RPMI8226 (cell line): ENCODE results near the gene RASGEF1C.

ENCODE experiments used
- DNase-seq: peaks from one replicate; pipeline ENCODE4 v3.0.0-alpha.2; 2015

The RASGEF1C gene

DNA sequence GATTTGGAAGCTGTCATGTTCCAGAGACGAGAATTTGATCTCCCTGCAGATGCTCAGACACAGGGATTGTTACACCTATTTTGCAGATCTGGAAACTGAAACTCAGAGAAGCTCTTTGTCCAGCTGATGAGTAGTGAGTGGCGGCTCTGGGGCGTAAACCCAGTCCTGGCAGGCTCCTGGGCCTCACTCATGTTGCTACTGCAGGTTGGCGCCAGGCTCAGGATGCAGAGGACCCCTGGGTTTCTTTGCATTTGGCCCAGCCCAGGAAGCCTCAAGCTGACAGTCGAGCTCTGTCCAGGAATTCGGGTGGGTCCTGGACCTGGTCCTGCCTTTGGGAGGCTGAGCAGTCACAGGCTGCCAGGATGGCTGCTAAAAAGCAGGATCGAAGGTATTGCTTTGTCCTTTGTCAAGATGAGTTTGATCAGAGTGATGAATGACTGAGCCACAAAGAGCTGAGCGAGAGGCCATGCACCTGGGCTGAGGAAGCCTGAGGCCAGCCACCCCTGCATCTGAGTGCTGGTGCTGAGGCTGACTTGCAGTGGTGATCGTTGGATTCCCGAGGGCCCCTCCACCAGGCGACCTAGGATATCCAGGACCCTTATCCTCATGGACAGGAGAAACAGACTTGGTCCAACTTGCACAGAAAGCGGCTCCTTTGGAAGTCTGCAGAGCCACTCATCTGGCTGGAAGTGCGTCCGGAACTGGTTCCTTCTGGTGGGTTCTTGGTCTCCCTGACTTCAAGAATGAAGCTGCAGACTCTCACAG lies 129.1 kb downstream of the RASGEF1C start:
- no peak for DNase-seq

GRCh38 chr5:180078348-180078747 lies 130.7 kb downstream of the RASGEF1C start:
- no peak for DNase-seq

DNA sequence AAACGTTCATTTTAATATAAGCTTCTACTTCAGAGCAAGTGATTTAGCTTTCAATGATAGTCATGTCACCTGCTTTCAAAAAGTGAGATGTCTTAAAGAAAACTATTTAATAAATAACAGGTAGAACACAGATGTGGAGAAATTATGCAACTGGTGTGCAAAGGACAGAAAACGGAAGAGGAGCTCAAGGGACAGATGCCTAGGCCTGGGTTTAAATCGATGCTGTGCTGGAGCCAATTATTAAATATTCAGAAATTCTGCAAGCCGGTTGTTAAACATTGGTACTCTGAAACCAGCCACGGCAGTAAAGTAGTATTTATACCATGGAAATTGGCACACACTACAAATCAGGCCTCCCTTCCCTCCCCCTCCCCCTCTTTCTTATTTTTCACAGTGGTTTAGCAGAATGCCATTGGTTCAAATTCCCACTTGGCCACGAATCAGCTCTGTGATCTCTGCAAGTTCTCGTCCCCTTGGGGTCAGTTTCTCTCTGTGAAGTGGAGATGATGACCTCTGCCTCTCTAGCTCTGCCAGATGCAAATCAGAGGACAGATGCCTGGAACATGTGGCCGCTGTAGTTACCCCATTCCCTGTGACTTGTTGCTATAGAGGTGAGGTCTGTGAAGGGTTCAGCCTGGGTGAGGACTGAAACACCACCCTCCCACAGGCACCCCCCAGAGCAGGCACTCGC lies 131.3 kb downstream of the RASGEF1C start:
- DNase-seq, result no peak

DNA sequence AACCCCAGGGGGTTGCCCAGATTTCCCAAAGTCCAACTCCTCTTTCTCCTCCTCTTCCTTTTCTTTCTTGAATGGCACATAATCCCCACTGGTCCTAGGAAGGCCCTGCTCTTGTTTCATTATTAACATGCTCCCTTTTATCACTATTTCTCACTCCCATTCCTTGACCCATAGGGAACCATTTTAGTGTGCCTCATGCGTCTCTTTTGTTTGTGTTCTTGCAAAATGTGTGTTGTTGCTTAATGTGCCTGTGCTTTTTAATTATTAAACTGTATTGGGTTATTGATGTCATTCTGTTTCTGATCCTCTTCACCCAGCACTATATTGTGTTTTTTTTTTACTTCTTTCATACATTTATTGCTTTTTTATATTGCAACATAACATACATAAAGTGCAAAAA lies 133.3 kb downstream of the RASGEF1C start:
- no peak for DNase-seq

DNA sequence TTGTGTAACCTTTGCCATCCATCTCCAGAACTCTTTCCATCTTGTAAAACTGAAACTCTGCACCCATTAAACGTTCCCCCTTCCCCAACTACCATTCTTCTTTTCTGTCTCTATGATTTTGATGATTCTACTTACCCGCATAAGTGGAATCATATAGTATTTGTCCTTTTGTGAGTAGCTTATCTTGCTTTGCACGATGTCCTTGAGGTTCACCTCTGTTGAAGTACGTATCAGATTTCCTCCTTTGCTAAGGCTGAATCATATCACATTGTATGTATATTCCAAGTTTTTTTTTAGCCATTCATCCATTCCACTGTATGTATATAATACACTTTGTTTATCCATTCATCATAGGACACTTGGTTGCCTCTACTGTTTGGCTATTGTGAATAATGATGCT lies 134.5 kb downstream of the RASGEF1C start:
- DNase-seq, result no peak

GRCh38 chr5:180072556-180072955 lies 136.5 kb downstream of the RASGEF1C start:
- no peak for DNase-seq

GRCh38 chr5:180072256-180072548 lies 136.8 kb downstream of the RASGEF1C start:
- no peak for DNase-seq

DNA sequence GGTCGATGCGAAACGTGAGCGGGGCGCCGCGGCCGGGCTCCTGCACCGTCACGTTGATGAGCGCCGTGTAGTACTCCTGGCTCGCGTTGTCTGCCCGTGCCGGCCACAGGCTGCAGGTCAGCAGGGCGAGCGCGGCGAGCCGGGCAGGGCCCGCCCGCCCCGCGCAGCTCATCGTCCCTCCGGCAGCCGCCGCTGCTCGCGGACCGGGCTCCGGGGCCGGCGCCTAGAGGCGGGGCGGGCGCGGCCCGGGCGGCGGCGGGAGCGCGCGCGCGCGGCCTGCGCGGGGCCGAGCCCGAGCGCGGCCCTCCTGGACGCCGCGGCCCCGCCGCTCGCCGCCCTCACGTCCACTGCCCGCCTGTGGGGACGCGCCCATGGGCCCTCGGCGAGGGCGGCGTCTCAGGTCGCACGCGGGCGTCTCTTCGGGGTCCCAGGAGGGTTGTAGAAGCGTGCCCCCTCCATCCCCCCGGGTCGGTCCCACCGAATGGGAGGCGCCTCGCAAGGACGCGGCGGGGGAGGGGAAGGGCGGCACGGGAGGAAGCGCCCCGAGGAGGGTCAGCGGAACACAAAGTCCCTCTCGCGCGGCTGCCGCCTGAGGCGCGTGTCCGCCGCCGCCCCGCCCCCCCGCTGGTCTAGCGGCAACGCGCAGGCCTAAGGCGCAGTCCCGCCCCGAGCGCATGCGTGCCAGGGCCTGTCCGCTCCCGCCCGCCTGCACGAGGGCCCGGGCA lies 137.3 kb downstream of the RASGEF1C start, which contains the start of gene RNF130:
Gene RNF130 (minus strand): TSS at position 229 of the 725 bp plus-strand sequence. CDS start 57 bp downstream, at position 172.
- DNase-seq, result peak; percentile 31

GRCh38 chr5:180070756-180071530 lies 138.1 kb downstream of the RASGEF1C start:
- no peak for DNase-seq

DNA sequence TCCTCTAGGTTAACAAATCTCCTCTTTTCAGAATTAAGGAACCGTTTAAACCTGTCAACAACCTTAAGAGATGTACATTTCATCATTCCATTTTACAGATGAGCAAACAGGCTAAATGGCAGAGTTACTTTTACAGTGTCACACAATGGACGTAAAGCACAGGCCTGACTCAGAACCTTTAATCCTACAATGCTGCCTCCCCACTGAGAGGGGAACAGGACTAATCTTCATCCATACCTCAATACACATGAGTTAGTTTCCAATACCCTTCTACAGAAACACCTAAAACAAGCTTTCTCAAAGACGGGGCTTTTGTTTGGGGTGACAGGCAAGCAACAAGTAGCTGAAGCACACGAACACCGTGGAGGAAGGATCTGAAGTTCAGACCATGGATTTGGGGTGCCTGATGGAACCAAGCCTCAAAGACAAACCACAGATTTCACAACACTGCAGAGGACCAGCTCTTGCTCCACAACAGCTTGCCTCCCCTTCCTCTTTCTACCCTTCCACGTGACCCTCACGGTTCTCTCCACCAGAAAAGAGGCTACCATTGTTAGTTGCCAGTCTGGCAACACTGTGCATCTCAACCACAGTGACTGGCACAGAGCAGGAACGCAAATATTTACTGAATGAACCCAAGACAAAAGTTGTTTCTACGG lies 139.3 kb downstream of the RASGEF1C start:
- DNase-seq, result no peak

DNA sequence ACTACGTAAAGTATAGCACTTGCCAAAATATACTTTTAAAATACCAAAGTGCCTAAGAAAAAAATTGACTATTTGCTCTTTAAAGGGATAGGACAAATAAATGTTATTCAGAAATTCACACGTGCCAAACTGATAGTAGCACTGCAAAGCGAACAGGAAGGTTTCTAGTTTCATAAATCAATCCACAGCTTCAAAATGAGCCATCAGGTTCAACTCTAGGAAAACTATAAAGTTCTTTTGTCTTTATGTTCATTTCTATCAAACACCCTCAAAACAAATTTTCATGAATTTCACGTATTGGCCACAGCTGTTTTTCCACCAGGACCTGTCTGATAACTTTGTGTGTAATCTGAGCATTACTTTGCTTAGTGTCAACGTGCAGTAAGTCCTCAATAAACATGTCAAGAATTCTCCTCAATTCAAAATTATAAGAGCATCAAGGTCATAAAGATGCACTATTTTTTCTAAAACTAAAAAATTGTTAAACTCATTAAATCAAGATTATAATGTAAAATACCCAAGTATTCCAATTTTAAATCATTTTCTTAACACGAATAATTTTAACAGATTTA lies 140.4 kb downstream of the RASGEF1C start:
- no peak for DNase-seq

DNA sequence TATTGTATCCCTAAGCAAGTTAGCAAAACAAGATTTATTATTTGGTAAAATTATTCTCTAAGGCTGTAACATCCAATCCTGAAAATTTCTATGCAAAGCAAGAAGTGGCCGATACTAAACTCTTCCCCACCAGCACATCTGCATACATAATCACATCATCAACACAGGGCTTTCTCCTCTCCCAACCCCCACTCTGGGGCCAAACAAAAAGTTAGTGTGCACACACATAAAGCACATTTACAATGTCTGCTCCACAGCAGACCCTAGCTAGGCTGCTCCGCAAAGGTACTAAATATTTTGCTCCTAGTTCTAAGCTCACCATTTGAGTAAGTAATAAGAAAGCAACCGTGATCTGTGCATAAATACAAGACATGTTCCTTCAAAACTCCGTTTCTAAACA lies 141.0 kb downstream of the RASGEF1C start:
- no peak for DNase-seq

DNA sequence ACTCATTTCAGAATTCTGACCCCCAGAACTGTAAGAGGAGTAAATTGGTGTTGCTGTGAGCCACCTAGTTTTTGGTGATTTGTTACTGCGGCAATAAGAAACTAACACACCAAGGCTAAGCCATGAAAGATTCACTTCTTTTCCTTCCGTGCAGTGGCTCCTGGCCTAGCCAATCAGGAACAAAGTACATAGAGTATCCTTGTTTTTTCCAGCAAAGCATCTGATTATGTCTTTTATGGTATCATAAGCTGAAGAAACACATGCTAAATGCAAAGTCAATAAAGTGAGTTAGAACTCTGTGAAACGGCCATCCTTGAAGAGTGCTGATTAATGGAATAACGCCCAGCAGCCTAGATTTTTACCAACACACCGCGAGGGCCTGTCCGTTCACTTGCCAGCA lies 148.8 kb downstream of the RASGEF1C start:
- DNase-seq, result no peak

- no peak for DNase-seq
Measured at GRCh38 chr5:180059326-180059725, 149.7 kb downstream of the RASGEF1C start.

DNA sequence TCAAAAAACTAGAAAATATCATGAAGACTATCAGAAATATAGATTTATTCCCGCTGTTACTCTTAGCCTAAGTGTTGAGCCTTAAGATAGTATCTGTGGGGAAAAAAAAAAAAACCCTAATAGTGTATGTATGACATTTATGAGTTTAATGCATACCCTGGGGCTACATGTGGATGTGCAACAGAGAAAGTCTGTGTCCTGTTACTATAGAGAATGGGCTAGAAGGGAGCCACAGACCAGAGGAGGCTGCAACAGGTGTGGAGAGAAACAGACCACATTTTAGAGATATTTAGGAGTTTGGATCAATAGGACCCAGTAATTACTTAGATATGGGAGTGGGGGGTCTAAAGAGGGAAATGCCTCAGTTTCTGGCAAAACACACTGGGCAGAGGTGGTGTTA lies 152.9 kb downstream of the RASGEF1C start:
- DNase-seq, result no peak

GRCh38 chr5:180054226-180054625 lies 154.8 kb downstream of the RASGEF1C start:
- no peak for DNase-seq

GRCh38 chr5:180053061-180053602 lies 155.9 kb downstream of the RASGEF1C start:
- DNase-seq, result no peak

DNA sequence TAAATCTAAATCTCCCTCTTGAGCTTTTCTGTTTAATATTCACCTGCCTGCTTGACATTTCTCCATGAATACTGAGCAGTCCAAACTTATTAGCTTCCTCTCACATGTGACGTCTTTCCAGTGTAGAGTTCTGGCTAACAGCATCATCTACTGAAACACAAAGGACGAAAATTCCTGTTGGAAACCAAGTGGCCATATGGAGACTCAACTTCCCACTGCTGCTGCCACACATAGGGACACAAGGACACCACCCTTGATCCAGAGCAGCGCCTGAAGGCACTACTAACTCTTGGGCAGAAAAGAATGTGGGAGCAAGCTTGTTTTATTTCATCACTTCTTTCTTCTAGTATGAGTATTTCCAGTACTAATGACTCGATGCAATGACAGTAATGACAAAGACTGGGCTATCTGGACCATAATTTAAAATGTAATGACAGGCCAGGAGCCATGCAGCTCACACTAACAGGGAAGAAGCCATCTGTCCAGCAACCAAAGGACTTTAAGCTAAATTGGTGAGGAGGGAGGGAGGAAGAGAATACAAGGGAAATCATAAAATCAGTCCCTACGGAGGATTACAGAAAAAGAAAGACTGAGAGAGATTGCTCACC lies 156.7 kb downstream of the RASGEF1C start:
- no peak for DNase-seq
